Sigmoid colon (tissue), 7 donors: ENCODE data around the gene TM6SF1. TPM values are rescaled to one million over a fixed set of nuclear protein-coding genes. Genes with fewer than 3 reads are reported as not detected.

Experiments
- DNase-seq: peaks from one replicate; pipeline ENCODE4 v3.0.0-alpha.2; 2019
- H3K27ac ChIP-seq, 4 donors: fragments of 200-600 bp; sonication (generic); one replicate each; pipeline ENCODE4 v1.5.1; 2016 to 2019; ENCODE audit warnings: mild to moderate bottlenecking in 1 of 4
- H3K27me3 ChIP-seq, 3 donors: fragments of 200-600 bp; sonication (generic); one replicate each; pipeline ENCODE4 v1.5.1; 2019; ENCODE audit warnings: mild to moderate bottlenecking in 1 of 3
- H3K36me3 ChIP-seq, 4 donors: fragments of 200-600 bp; sonication (generic); one replicate each; pipeline ENCODE4 v1.5.1; 2016 to 2019
- H3K4me1 ChIP-seq, 4 donors: fragments of 200-600 bp; sonication (generic); one replicate each; pipeline ENCODE4 v1.5.1; 2017 to 2019
- H3K4me3 ChIP-seq, 4 donors: fragments of 200-600 bp; sonication (generic); one replicate each; pipeline ENCODE4 v1.5.1; 2017 to 2019; ENCODE audit warnings: mild to moderate bottlenecking in 2 of 4, moderate library complexity in 1 of 4
- H3K9me3 ChIP-seq, 4 donors: fragments of 200-600 bp in 3 of 4; sonication (generic) in 3 of 4; one replicate each; pipeline versions ENCODE4 v1.5.1 to v1.6.1; 2013 to 2019
- EP300 ChIP-seq, 4 donors: sonication (generic); formaldehyde crosslinking; IDR thresholded peaks; one replicate each; pipeline ENCODE4 v1.6.1; 2017; ENCODE audit warnings: antibody characterized with exemption in 4 of 4
- POLR2A ChIP-seq, 2 donors: fragments of 450-650 bp; IDR thresholded peaks; one replicate each; pipeline ENCODE4 v1.6.1; 2016; ENCODE audit warnings: antibody characterized with exemption in 2 of 2, mild to moderate bottlenecking in 2 of 2, moderate library complexity in 2 of 2
- POLR2AphosphoS5 ChIP-seq, 4 donors: sonication (generic); formaldehyde crosslinking; IDR thresholded peaks; one replicate each; pipeline ENCODE4 v1.6.1; 2017; ENCODE audit warnings: antibody characterized with exemption in 4 of 4
- WGBS, 2 donors: extraction: QIAGEN DNeasy Blood & Tissue Kit; methylation state at CpG; one replicate each; pipeline ENCODE4 v1.1.7; 2013; 5-methylcytosine and 5-hydroxymethylcytosine counted together
- intact Hi-C: fragments of 100-400 bp; cut with DNase I; formaldehyde crosslinking; loops from one replicate; pipeline ENCODE4 v1.15.1; 2023
- polyA plus RNA-seq, 3 donors: library from polyadenylated mRNA; stranded (reverse); fragments of 200-250 nt; gene quantifications; one replicate each; pipeline ENCODE4 v1.2.3, GENCODE V29; 2013
- total RNA-seq, 4 donors: library from RNA; depleted of rRNA; stranded (reverse); fragments of >200 nt; gene quantifications; one replicate each; pipeline ENCODE4 v1.1.0, GENCODE V29; 2016
- TF ChIP-seq, protein P1 (sequence below), 4 experiments: fragments of 450-650 bp in 3 of 4; fragments of 200-600 bp in 1 of 4; IDR thresholded peaks; one replicate each; pipeline ENCODE4 v1.5.1; 2016 to 2019; ENCODE audit warnings: antibody characterized with exemption in 4 of 4, mild to moderate bottlenecking in 3 of 4, moderate library complexity in 2 of 4
- donor health status: healthy with polysubstance abuse.
- donor health status: Bipolar disorder and iron deficiency.
- donor health status: healthy.

TM6SF1 gene
- total and polyA plus RNA-seq, 7 donors: 1.2 to 7.5 (median 2.8) TPM

DNA sequence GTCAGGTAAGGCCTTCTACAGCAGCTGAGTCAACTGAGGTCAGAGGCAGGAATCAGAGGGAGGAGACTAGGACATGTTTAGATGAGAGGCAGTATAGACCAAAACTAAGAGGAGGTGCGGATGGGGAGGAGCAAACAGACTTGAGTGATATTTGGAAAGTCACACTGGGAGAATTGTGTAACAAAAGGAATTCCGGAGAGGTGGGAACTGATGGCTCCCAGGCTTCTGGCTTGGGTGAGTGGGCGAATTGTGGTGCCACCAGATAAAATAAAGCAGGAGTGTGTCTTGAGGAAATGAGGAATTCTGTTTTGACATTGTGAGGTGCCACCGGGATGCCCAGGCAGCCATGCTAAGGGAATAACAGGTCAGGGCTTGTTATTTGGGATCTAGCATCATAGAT, 3.3 kb upstream of the TM6SF1 start:
- H3K36me3 ChIP-seq: no peaks in the 10 kb centered on the region
- intact Hi-C loops: no loop called here
- H3K4me3 ChIP-seq: no peak overlapping the region
- H3K4me1 ChIP-seq: peaks cover 0 to 19% (median 14%) of the 10 kb centered on the region in 4 donors
- no peaks in the 10 kb centered on the region for H3K9me3 ChIP-seq
- H3K27me3 ChIP-seq: peaks cover 11 to 34% (median 25%) of the 10 kb centered on the region in 3 donors
- no peak overlapping the region for H3K27ac ChIP-seq
- TF ChIP-seq EP300 (IDR thresholded peaks at IDR 0.05): no peak
- TF ChIP-seq POLR2A (IDR thresholded peaks at IDR 0.05): no peak
- no peak for TF ChIP-seq POLR2AphosphoS5 (IDR thresholded peaks at IDR 0.05)
- TF ChIP-seq, protein P1, sequence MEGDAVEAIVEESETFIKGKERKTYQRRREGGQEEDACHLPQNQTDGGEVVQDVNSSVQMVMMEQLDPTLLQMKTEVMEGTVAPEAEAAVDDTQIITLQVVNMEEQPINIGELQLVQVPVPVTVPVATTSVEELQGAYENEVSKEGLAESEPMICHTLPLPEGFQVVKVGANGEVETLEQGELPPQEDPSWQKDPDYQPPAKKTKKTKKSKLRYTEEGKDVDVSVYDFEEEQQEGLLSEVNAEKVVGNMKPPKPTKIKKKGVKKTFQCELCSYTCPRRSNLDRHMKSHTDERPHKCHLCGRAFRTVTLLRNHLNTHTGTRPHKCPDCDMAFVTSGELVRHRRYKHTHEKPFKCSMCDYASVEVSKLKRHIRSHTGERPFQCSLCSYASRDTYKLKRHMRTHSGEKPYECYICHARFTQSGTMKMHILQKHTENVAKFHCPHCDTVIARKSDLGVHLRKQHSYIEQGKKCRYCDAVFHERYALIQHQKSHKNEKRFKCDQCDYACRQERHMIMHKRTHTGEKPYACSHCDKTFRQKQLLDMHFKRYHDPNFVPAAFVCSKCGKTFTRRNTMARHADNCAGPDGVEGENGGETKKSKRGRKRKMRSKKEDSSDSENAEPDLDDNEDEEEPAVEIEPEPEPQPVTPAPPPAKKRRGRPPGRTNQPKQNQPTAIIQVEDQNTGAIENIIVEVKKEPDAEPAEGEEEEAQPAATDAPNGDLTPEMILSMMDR (IDR thresholded peaks at IDR 0.05): no peak
- 91 to 92% methylated on average over 4 of the region's 4 CpGs for WGBS, 2 donors
- no peak for DNase-seq

DNA sequence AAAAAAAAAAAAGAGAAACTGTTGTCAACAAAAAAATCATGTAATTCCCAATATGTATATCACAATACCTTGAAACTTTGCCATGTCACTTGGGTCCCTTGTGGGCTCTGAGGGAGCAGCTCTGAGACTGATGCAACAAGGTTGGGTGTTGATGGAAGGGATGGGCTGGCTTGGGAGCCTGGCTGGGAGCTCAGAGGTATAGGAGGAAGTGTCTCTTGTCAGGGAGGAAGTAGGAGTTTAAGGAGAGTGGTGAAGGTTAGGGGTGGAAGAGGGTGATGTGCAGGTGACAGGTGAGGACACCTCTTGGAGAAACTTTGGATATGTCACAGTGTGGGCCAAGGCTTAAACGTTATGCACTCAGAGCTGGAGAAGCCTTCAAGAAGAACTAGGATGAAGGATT, 2.0 kb upstream of the TM6SF1 start:
- DNase-seq: no peak
- H3K9me3 ChIP-seq: no peaks in the 10 kb centered on the region
- H3K27ac ChIP-seq: no peak overlapping the region

GRCh38 chr15:83107841-83108181, 366 bp downstream of the TM6SF1 start:
- TF ChIP-seq POLR2A (IDR thresholded peaks at IDR 0.05): no peak
- no peak for TF ChIP-seq POLR2AphosphoS5 (IDR thresholded peaks at IDR 0.05)
- no peak for TF ChIP-seq EP300 (IDR thresholded peaks at IDR 0.05)
- TF ChIP-seq, protein P1 (IDR thresholded peaks at IDR 0.05): no peak
- Histone ChIP-seq H3K4me3 (peak overlapping the region in 3 of 4 donors; percentile 37 to 59 (median 50)), H3K27me3 (peaks cover 11 to 47% (median 32%) of the 10 kb centered on the region in 3 donors), H3K36me3 (no peaks in the 10 kb centered on the region), H3K27ac (peak overlapping the region; percentile 36 to 74 (median 55)), H3K4me1 (peaks cover 0 to 19% (median 14%) of the 10 kb centered on the region in 4 donors), H3K9me3 (no peaks in the 10 kb centered on the region)
- no peak for DNase-seq
- 8 to 9% methylated on average over 30 of the region's 30 CpGs for whole genome bisulfite sequencing, 2 donors
- intact Hi-C loops: no loop called here

More for the DNA sequence above, 2.0 kb upstream of the TM6SF1 start:
- Histone ChIP-seq H3K4me1 (peaks cover 0 to 19% (median 14%) of the 10 kb centered on the region in 4 donors), H3K27me3 (peaks cover 11 to 45% (median 32%) of the 10 kb centered on the region in 3 donors), H3K4me3 (no peak overlapping the region), H3K36me3 (no peaks in the 10 kb centered on the region)
- 63 to 80% methylated on average over 1 of the region's 1 CpG for whole genome bisulfite sequencing, 2 donors
- intact Hi-C loops: no loop called here
- TF ChIP-seq EP300 (IDR thresholded peaks at IDR 0.05): no peak
- TF ChIP-seq, protein P1 (IDR thresholded peaks at IDR 0.05): no peak
- TF ChIP-seq POLR2AphosphoS5 (IDR thresholded peaks at IDR 0.05): no peak
- TF ChIP-seq POLR2A (IDR thresholded peaks at IDR 0.05): no peak

DNA sequence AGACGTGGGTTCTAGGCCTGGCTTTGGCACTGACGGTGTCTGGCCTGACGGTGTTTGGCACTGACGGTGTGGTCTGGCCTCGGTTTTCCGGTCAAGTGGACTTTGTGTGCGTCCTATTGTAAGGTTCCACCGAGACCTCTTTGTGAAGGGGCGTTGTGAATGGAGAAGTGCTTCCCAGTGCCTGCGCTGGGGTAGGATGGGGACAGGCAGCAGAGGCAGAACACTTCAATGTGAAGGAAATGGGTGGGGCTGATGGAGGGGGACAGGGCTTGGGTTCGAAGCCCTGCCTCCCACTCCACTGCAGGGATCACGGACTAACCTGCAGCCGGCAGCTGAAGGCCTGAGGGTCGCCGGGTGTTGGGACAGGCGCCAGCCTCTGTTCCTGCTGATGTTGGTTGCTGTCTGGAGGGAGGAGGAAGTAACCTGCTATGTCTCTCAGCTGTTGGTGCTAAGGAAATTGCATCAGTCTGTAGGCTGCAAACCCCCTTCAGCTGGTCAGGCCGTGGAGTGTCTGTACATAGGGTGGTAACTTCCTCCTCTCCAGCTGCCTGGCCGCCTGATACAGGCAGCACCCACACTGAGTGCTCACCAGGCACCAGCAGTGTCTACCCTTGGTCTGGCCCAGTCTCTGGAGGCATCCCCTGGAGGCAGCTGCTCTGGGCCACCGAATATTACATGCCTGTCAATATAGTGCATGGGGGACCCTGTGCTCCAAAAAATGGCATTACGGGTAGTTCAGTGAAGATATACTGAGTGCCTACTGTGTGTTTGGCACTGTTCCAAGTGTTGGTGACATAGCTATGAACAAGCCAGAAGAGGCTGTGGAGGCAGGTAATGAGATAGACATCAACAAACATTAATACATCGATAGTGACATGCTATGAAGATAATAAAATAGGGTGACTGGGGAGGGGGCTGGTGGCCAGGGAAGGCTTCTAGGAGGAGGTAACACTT, 1.1 kb downstream of the TM6SF1 start:
- DNase-seq: peak; percentile 82
- peaks cover 0 to 19% (median 14%) of the 10 kb centered on the region in 4 donors for H3K4me1 ChIP-seq
- H3K9me3 ChIP-seq: no peaks in the 10 kb centered on the region
- intact Hi-C loops: no loop called here
- H3K36me3 ChIP-seq: no peaks in the 10 kb centered on the region
- peak overlapping the region in 2 of 4 donors; percentile 50 to 59 for H3K4me3 ChIP-seq
- TF ChIP-seq POLR2A (IDR thresholded peaks at IDR 0.05): no peak
- TF ChIP-seq POLR2AphosphoS5 (IDR thresholded peaks at IDR 0.05): peak in 3 of 4 donors; percentile 38 to 54 (median 40)
- H3K27me3 ChIP-seq: peaks cover 11 to 47% (median 32%) of the 10 kb centered on the region in 3 donors
- 34 to 44% methylated on average over 21 of the region's 21 CpGs for WGBS, 2 donors
- H3K27ac ChIP-seq: peak overlapping the region in 3 of 4 donors; percentile 52 to 74 (median 58)

GRCh38 chr15:83109532-83109931, 2.1 kb downstream of the TM6SF1 start:
- intact Hi-C loops: no loop called here
- Histone ChIP-seq H3K4me1 (peaks cover 0 to 19% (median 14%) of the 10 kb centered on the region in 4 donors), H3K27ac (no peak overlapping the region)

More at GRCh38 chr15:83109532-83109931, 2.1 kb downstream of the TM6SF1 start:
- Histone ChIP-seq H3K27me3 (peaks cover 11 to 41% (median 27%) of the 10 kb centered on the region in 3 donors), H3K4me3 (no peak overlapping the region), H3K36me3 (no peaks in the 10 kb centered on the region), H3K9me3 (no peaks in the 10 kb centered on the region)
- WGBS, 2 donors: 84 to 85% methylated on average over 12 of the region's 12 CpGs
- no peak for DNase-seq
- TF ChIP-seq EP300 (IDR thresholded peaks at IDR 0.05) (no peak), POLR2A (IDR thresholded peaks at IDR 0.05) (no peak), POLR2AphosphoS5 (IDR thresholded peaks at IDR 0.05) (no peak)
- TF ChIP-seq, protein P1 (IDR thresholded peaks at IDR 0.05): no peak
